Skeletal muscle satellite cell (primary cell): Measurements from ENCODE around the gene DMD.
"Not testable (repeated sequence)": the region's sequence is repeated elsewhere in the genome, so short reads cannot be mapped to it uniquely, and the experiment has no call there.

Source experiments
- H3K27me3 ChIP-seq: 2 replicates; pipeline ENCODE4 v1.7.0; 2013; ENCODE audit warnings: low read length; ENCODE audit not compliant: control insufficient read depth, insufficient read depth
- H3K36me3 ChIP-seq: 2 replicates; pipeline ENCODE4 v1.7.0; 2013; ENCODE audit warnings: mild to moderate bottlenecking, control low read depth, low read length; ENCODE audit not compliant: insufficient read depth
- H3K4me1 ChIP-seq: 2 replicates; pipeline ENCODE4 v1.7.0; 2013; ENCODE audit warnings: low read length; ENCODE audit not compliant: control insufficient read depth, insufficient read depth
- H3K4me2 ChIP-seq: 2 replicates; pipeline ENCODE4 v1.7.0; 2013; ENCODE audit warnings: mild to moderate bottlenecking, low read length
- H3K4me3 ChIP-seq: 2 replicates; pipeline ENCODE4 v1.7.0; 2013; ENCODE audit warnings: low read length
- H3K9ac ChIP-seq: 2 replicates; pipeline ENCODE4 v1.7.0; 2013; ENCODE audit warnings: mild to moderate bottlenecking, low read depth, low read length, moderate library complexity
- H3K9me3 ChIP-seq: replicated peaks from 2 replicates; pipeline ENCODE4 v1.7.0; 2013; ENCODE audit warnings: mild to moderate bottlenecking, control low read depth, low read length

Gene DMD

DNA sequence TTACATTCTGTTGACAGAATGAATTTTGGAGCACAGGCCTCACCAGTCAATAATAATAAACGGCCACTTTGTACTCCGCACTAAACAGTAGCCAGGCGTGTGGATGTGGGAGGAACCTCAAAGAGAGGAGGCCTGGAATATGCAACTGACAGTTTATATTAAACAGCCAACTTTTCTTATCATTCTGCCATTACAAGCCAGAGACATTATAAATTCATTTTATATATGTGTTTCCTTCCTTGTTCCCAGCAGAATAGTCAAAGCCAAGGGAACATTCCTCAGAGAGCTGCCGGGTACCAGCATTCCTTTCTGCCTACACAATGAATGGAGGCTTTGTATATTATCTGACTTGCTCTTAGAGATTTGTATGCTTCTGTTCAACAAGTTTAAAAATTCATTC, 1703.0 kb downstream of the DMD start:
- peak overlapping the region; percentile 31 for H3K4me2 ChIP-seq
- H3K4me1 ChIP-seq: peaks cover 17% of the 10 kb centered on the region
- H3K9ac ChIP-seq: peak overlapping the region; percentile 27
- H3K9me3 ChIP-seq: no peaks in the 10 kb centered on the region
- no peak overlapping the region for H3K4me3 ChIP-seq
- no peaks in the 10 kb centered on the region for H3K36me3 ChIP-seq
- no peaks in the 10 kb centered on the region for H3K27me3 ChIP-seq

DNA sequence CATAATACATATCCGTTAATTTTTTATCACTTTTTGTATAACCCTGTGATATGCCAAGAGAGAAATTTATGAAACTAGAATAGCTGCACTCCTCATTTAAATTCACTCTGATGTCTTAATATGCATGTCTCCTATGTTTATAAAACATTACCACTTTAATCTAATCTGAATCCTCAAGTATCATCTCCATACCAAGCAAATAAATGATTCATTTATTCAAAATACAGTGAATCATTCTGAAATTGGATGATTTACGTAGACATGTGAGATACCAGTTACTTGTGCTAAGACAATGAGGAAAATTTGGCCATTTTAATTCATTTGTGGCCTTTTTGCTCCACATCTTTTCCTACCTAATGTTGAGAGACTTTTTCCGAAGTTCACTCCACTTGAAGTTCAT, 1704.4 kb downstream of the DMD start:
- H3K4me2 ChIP-seq: no peak overlapping the region
- peaks cover 17% of the 10 kb centered on the region for H3K4me1 ChIP-seq
- no peak overlapping the region for H3K9ac ChIP-seq
- H3K9me3 ChIP-seq: no peaks in the 10 kb centered on the region
- H3K4me3 ChIP-seq: no peak overlapping the region
- H3K27me3 ChIP-seq: no peaks in the 10 kb centered on the region
- H3K36me3 ChIP-seq: no peaks in the 10 kb centered on the region

DNA sequence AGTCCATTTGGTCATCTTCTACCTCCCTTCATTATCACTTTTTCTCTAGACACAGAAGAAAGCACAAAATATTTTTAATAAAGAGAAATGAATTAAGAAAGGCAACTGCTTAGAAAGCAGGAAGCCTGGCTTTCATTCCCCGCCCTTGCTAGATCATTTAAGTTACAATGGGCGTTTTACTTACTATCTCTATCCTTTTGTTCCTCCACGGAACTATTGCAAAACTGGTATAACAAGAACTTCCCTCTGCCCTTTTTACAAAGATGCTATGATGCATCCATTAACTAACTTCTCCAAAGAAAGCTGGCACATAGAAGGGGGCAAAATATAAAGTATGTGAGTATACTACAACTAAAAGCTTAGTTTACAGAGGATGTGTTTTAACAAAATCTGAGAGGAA, 1705.0 kb downstream of the DMD start:
- Histone ChIP-seq H3K4me1 (peaks cover 17% of the 10 kb centered on the region), H3K36me3 (no peaks in the 10 kb centered on the region), H3K9me3 (no peaks in the 10 kb centered on the region), H3K4me3 (no peak overlapping the region), H3K27me3 (no peaks in the 10 kb centered on the region), H3K9ac (no peak overlapping the region), H3K4me2 (no peak overlapping the region)

DNA sequence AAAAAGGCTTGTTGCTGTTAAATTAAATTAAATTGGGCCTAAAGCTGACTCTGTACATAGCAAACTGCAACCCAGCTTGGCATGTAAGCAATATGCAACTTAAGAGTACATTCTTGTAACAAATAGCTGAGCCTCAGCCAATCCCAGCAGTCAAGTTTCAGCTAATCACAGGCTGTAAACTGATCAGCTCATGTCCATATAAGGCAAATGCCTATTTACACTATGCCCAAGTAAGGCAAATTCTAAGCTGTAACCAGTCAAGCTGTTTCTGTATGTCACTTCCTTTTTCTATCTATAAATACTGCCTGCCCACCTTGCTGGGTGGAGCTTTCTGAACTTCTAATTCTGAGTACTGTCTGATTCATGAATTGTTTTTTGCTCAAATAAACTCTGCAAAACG, 1710.4 kb downstream of the DMD start:
- Histone ChIP-seq H3K9ac (no peak overlapping the region), H3K36me3 (no peaks in the 10 kb centered on the region), H3K4me3 (no peak overlapping the region), H3K4me2 (no peak overlapping the region), H3K9me3 (no peaks in the 10 kb centered on the region), H3K4me1 (peaks cover 13% of the 10 kb centered on the region), H3K27me3 (no peaks in the 10 kb centered on the region)

DNA sequence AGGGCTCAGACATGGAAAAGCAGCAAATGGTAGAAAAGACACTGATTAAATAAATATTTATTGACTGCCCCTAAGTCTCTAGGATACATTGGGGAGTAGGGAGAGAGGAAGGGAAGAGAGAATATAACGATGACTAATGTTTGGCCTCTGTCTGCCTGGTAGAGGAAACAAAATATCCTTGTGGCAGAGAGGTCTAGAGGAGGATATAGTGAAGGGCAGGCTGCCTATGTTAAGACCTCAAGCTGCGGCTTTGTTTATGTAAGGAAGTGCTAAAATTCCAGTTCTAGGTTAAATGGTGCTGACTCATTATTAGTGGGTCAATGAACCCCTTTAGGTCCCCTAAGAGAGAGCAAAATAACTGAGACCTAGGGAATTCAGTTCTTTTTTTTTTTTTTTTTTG, 1712.2 kb downstream of the DMD start:
- Histone ChIP-seq H3K4me2 (no peak overlapping the region), H3K36me3 (no peaks in the 10 kb centered on the region), H3K9ac (no peak overlapping the region), H3K9me3 (no peaks in the 10 kb centered on the region), H3K4me1 (peaks cover 13% of the 10 kb centered on the region), H3K27me3 (no peaks in the 10 kb centered on the region), H3K4me3 (no peak overlapping the region)

DNA sequence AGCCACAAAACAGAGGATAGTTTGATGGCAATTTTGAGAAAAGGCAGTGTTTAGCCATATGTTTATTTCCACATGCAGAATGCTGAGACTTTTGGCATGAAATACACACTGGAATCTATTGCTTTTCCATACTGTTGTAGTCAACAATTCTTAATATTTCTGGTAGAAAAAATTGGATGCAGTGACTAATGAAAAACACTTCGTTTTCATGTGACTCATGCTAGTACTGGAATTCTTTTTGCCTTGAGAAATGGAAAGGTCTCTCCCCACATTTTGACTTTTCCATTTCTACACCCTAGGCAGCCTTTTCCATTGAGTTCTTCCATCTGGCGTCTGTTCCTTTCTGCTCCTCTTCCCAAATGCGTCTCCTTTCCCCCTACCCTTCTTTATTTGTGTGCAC, 1714.3 kb downstream of the DMD start:
- no peaks in the 10 kb centered on the region for H3K9me3 ChIP-seq
- H3K36me3 ChIP-seq: no peaks in the 10 kb centered on the region
- H3K27me3 ChIP-seq: no peaks in the 10 kb centered on the region
- H3K4me2 ChIP-seq: no peak overlapping the region
- no peak overlapping the region for H3K9ac ChIP-seq
- H3K4me1 ChIP-seq: peaks cover 13% of the 10 kb centered on the region
- H3K4me3 ChIP-seq: no peak overlapping the region

DNA sequence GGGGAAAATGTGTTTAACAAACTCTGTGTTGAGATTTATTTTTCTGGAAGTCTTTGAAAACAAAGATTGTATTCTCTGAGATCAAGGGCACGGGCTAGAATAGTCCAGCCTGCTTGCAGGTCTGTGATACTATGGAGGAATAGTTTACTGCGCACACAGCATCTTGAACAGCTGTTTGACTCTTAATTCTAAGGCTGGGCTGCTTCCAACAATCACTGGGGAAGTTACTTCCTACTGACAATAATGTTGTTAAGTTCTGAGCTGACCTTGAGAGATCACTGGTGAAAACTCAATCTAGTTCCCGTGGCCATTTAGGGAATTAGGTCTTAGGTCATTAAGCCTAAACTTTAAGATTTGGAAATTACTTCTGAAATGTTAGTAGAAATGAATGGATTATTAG, 1723.4 kb downstream of the DMD start:
- Histone ChIP-seq H3K27me3 (no peaks in the 10 kb centered on the region), H3K4me1 (peaks cover 5% of the 10 kb centered on the region), H3K4me2 (no peak overlapping the region), H3K36me3 (no peaks in the 10 kb centered on the region), H3K9ac (no peak overlapping the region), H3K4me3 (no peak overlapping the region), H3K9me3 (no peaks in the 10 kb centered on the region)

DNA sequence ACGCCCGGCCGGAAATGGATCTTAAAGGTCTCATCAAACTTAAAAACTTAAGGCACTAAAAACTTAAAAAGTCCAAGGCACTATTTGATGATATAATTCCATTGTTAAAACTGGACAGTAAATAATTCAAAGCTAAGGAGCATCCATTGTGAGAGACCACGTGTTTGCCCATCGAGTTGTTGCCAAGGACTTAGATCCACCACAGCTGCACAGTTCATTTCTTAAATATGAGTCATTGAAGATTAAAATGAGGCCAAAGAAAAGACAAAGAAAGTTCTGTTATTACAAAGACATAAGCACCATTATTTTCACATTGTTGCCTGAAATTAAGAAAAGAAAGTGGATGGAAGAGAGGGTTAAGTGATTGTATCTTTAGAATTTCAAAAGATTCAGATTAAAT, 1728.0 kb downstream of the DMD start:
- H3K9me3 ChIP-seq: no peaks in the 10 kb centered on the region
- peaks cover 8% of the 10 kb centered on the region for H3K4me1 ChIP-seq
- H3K9ac ChIP-seq: no peak overlapping the region
- no peaks in the 10 kb centered on the region for H3K36me3 ChIP-seq
- no peaks in the 10 kb centered on the region for H3K27me3 ChIP-seq
- peak overlapping the region; percentile 18 for H3K4me2 ChIP-seq
- H3K4me3 ChIP-seq: no peak overlapping the region

DNA sequence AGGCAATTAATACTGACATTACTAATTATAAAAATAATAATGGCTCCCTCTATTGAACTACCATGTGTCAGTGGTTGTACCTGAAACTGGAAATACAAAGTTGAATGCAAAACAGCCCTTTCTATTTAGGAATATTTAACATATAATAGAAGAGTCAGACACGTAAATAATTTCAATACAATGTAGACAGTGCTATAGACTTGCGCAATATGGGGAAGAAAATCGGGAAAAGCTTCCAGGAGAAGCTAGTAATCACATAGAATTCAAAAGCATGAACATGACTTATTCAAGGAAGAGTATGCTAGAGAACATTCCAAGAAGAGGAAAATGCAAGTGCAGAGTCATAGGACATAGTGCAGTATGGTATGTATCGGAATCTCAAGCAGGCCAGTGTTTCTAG, 1730.7 kb downstream of the DMD start:
- H3K4me3 ChIP-seq: no peak overlapping the region
- no peak overlapping the region for H3K9ac ChIP-seq
- H3K4me1 ChIP-seq: peaks cover 8% of the 10 kb centered on the region
- H3K36me3 ChIP-seq: no peaks in the 10 kb centered on the region
- no peaks in the 10 kb centered on the region for H3K27me3 ChIP-seq
- H3K4me2 ChIP-seq: no peak overlapping the region
- no peaks in the 10 kb centered on the region for H3K9me3 ChIP-seq

DNA sequence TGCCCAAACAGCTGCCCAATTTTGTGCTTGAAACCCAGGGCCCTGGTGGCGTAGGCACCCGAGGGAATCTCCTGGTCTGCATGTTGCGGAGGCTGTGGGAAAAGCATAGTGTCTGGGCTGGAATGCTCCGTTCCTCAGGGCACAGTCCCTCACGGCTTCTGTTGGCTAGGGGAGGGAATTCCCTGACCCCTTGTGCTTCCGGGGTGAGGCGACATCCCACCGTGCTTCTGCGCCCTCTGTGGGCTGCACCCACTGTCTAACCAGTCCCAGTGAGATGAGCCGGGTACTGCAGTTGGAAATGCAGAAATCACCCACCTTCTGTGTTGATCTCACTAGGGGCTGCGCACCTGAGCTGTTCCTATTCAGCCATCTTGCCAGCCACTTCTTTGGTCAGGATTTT, 1740.1 kb downstream of the DMD start:
- Histone ChIP-seq H3K4me1 (no peaks in the 10 kb centered on the region), H3K27me3 (no peaks in the 10 kb centered on the region), H3K9me3 (no peaks in the 10 kb centered on the region), H3K4me3 (no peak overlapping the region), H3K36me3 (no peaks in the 10 kb centered on the region), H3K4me2 (no peak overlapping the region), H3K9ac (no peak overlapping the region)

DNA sequence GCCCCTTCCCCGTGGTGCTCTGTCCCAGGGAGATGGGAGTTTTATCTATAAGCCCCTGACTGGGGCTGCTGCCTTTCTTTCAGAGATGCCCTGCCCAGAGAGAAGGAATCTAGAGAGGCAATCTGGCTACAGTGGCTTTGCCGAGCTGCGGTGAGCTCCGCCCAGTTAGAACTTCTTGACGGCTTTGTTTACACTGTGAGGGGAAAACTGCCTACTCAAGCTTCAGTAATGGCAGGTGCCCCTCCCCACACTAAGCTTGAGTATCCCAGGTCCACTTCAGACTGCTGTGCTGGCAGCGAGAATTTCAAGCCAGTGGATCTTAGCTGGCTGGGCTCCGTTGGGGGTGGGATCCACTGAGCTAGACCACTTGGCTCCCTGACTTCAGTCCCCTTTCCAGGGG, 1740.6 kb downstream of the DMD start:
- not testable (repeated sequence) for H3K9ac ChIP-seq, H3K36me3 ChIP-seq, H3K9me3 ChIP-seq, H3K4me1 ChIP-seq, H3K27me3 ChIP-seq, H3K4me2 ChIP-seq, H3K4me3 ChIP-seq

DNA sequence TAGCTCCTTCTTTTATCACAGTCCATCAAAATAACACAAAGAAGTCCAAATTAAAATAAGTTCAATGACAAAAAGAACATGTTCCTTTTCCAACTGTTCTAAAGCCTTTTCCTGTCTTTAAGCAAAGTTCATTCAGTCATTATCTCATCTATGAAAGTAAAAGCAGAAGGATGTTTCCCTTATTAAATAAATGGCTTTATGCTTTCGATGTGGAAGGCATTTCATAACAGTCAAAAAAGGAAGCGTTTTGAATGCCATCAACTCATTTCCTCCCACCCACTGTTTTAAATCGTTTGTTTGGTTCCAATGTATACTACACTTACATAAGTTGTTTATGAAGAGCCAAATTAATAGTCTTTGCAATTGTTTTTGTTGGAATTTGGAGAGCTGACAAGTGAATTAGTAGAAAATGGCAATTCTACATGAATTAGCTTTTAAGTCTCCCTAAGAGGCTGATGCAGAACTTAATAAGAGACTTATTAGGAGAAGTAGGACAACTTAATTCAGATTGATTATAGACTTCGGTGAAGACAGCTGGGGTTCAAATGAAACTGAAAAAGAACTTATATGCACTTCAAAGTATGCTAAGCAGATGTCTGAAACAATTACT, 1746.9 kb downstream of the DMD start:
- H3K4me1 ChIP-seq: peaks cover 4% of the 10 kb centered on the region
- no peaks in the 10 kb centered on the region for H3K9me3 ChIP-seq
- H3K36me3 ChIP-seq: no peaks in the 10 kb centered on the region
- no peak overlapping the region for H3K4me2 ChIP-seq
- no peaks in the 10 kb centered on the region for H3K27me3 ChIP-seq
- H3K4me3 ChIP-seq: no peak overlapping the region
- no peak overlapping the region for H3K9ac ChIP-seq
